HepG2 (cell line): ENCODE data around the gene NAA38. TPM values are rescaled to one million over a fixed set of nuclear protein-coding genes. Genes with fewer than 3 reads are reported as not detected.

ENCODE experiments used
- ATAC-seq: fragments of 200-7000 bp; cut with Tn5 transposase; 3 replicates; pipeline ENCODE4 v1.9.1; 2020; ENCODE audit warnings: mild to moderate bottlenecking, moderate library complexity
- BruUV-seq: library from RNA; stranded (reverse); fragments of 400-500 nt; replicated peaks from 2 replicates; lab custom pipeline; 2021; lab: Mats Ljungman, UMichigan
- CTCF ChIA-PET: fragments of 300-600 bp; formaldehyde crosslinking; extraction: SDS; loops from one replicate; lab custom pipeline; 2021; ENCODE audit warnings: low total read pairs, inconsistent platforms, low intra/inter-chr PET ratio; lab: Yijun Ruan, JAX
- POLR2A ChIA-PET: fragments of 350-600 bp; sonication (Branson Sonifier 250); formaldehyde crosslinking; loops from one replicate; lab custom pipeline; 2020; ENCODE audit warnings: antibody characterized with exemption, inconsistent platforms; lab: Yijun Ruan, JAX
- DNase-seq: peaks from one replicate; pipeline ENCODE4 v3.0.0-alpha.2; 2015; ENCODE audit warnings: low spot score
- FAIRE-seq: peaks from 3 replicates; lab custom pipeline; 2011; peaks lifted over from hg19 to GRCh38; lab: Jason Lieb, UNC
- H2AFZ ChIP-seq: one replicate; pipeline ENCODE4 v1.6.1; 2011; ENCODE audit warnings: low read length, inconsistent platforms
- H3K27ac ChIP-seq: fragments of 300-600 bp; 3 replicates; pipeline ENCODE4 v1.8.0; 2011; ENCODE audit warnings: mixed run types, mild to moderate bottlenecking, mixed read lengths, low read length, inconsistent platforms; ENCODE audit not compliant: insufficient read depth; ENCODE audit errors: extremely low read length
- H3K27me3 ChIP-seq, 2 experiments: fragments of 200-600 bp in 1 of 2; 2 replicates in 1 of 2; 3 replicates in 1 of 2; pipeline versions ENCODE4 v1.6.0 to v1.8.0; 2011; ENCODE audit warnings: low read length in 2 of 2, mild to moderate bottlenecking in 2 of 2, moderate library complexity in 2 of 2, inconsistent platforms in 1 of 2; ENCODE audit not compliant: insufficient read depth in 2 of 2, control insufficient read depth in 1 of 2
- H3K36me3 ChIP-seq, 2 experiments: fragments of 200-600 bp in 1 of 2; replicated peaks in 1 of 2; 2 replicates in 1 of 2; 3 replicates in 1 of 2; pipeline versions ENCODE4 v1.5.1 to v1.8.0; 2011; ENCODE audit warnings: low read length in 2 of 2, inconsistent platforms in 1 of 2; ENCODE audit not compliant: insufficient read depth in 2 of 2, control insufficient read depth in 1 of 2
- H3K4me1 ChIP-seq: 2 replicates; pipeline ENCODE4 v1.5.1; 2012; ENCODE audit warnings: low read length, inconsistent platforms; ENCODE audit not compliant: insufficient read depth
- H3K4me2 ChIP-seq: 2 replicates; pipeline ENCODE4 v1.6.0; 2011; ENCODE audit warnings: low read depth, low read length, inconsistent platforms
- H3K4me3 ChIP-seq, 3 experiments: fragments of 200-600 bp in 1 of 3; sonication (generic), shearing (Covaris generic) in 1 of 3; replicated peaks in 1 of 3; 2 replicates each; pipeline ENCODE4 v1.5.1; 2011 to 2016; ENCODE audit warnings: low read length in 3 of 3, inconsistent platforms in 2 of 3, low read depth in 2 of 3, mild to moderate bottlenecking in 2 of 3, control low read depth in 1 of 3, mixed read lengths in 1 of 3; ENCODE audit not compliant: insufficient read depth in 1 of 3
- H3K79me2 ChIP-seq: one replicate; pipeline ENCODE4 v1.6.1; 2011; ENCODE audit warnings: low read length, inconsistent platforms; ENCODE audit not compliant: insufficient read depth
- H3K9ac ChIP-seq: 2 replicates; pipeline ENCODE4 v1.6.0; 2011; ENCODE audit warnings: mild to moderate bottlenecking, low read depth, low read length, inconsistent platforms; ENCODE audit not compliant: insufficient read depth
- H3K9me3 ChIP-seq: 2 replicates; pipeline ENCODE4 v1.5.1; 2012; ENCODE audit warnings: mild to moderate bottlenecking, low read length
- H4K20me1 ChIP-seq: 2 replicates; pipeline ENCODE4 v1.6.0; 2011; ENCODE audit warnings: inconsistent platforms, mild to moderate bottlenecking, low read length, moderate library complexity; ENCODE audit not compliant: insufficient read depth
- ZNF33B ChIP-seq: sonication (generic); formaldehyde crosslinking; IDR thresholded peaks from 2 replicates; pipeline ENCODE4 v1.5.1; 2020; ENCODE audit warnings: mild to moderate bottlenecking, missing genetic modification reagents
- ZNF543 ChIP-seq: sonication (generic); formaldehyde crosslinking; IDR thresholded peaks from 2 replicates; pipeline ENCODE4 v1.4.0; 2020; ENCODE audit warnings: mild to moderate bottlenecking, missing genetic modification reagents
- ZNF564 ChIP-seq: sonication (generic); formaldehyde crosslinking; IDR thresholded peaks from 2 replicates; pipeline ENCODE4 v1.8.1; 2023; ENCODE audit warnings: mild to moderate bottlenecking, missing genetic modification reagents
- WGBS: methylation state at CpG from one replicate; pipeline ENCODE4 v1.1.6; 2017; ENCODE audit warnings: low lambda C conversion rate; 5-methylcytosine and 5-hydroxymethylcytosine counted together
- in situ Hi-C: cut with HindIII; loops from 2 replicates; pipeline ENCODE4 v1.10.0; 2017; ENCODE audit warnings: low pct_unique_long_range_greater_than_20kb; ENCODE audit not compliant: extremely low pct_ligation_motif_present
- intact Hi-C: fragments of 100-400 bp; cut with micrococcal nuclease; formaldehyde crosslinking; loops from one replicate; pipeline ENCODE4 v1.10.0; 2022; ENCODE audit not compliant: unreplicated experiment
- polyA plus RNA-seq, 8 experiments: library from polyadenylated mRNA; depleted of rRNA in 3 of 8; stranded (reverse) in 7 of 8; unstranded in 1 of 8; fragments of >200 nt; fragmentation: Illumina TruSeq in 4 of 8; extraction: Trizol in 4 of 8; gene quantifications; 2 replicates each; pipeline versions ENCODE4 v1.2.1 to v1.2.3, GENCODE V29; 2011 to 2016; ENCODE audit warnings: low read depth in 4 of 8, missing spikeins in 1 of 8, mixed read lengths in 1 of 8; ENCODE audit not compliant: insufficient read depth in 1 of 8
- total RNA-seq, 5 experiments: library from RNA; depleted of rRNA; stranded (reverse); fragments of >200 nt; fragmentation: Illumina TruSeq; extraction: Trizol; gene quantifications; 2 replicates each; pipeline ENCODE4 v1.2.3, GENCODE V29; 2016; ENCODE audit warnings: low read depth in 1 of 5
- TF ChIP-seq, protein P1 (sequence below): sonication (generic); formaldehyde crosslinking; IDR thresholded peaks from 2 replicates; pipeline ENCODE4 v1.4.0; 2020; ENCODE audit warnings: missing genetic modification reagents
- TF ChIP-seq, protein P2 (sequence below): sonication (generic); formaldehyde crosslinking; IDR thresholded peaks from 2 replicates; pipeline ENCODE4 v1.4.0; 2020; ENCODE audit warnings: missing genetic modification reagents, borderline replicate concordance
- TF ChIP-seq, protein P3 (sequence below): sonication (generic); formaldehyde crosslinking; IDR thresholded peaks from 2 replicates; pipeline ENCODE4 v1.5.0; 2020; ENCODE audit warnings: mild to moderate bottlenecking, missing genetic modification reagents, borderline replicate concordance

The NAA38 gene
- total and polyA plus RNA-seq, 2 of the 13 experiments (the other 11 are each of a cell fraction or from before 2014, with no cell fraction given): 46.9 to 91.6 TPM

DNA sequence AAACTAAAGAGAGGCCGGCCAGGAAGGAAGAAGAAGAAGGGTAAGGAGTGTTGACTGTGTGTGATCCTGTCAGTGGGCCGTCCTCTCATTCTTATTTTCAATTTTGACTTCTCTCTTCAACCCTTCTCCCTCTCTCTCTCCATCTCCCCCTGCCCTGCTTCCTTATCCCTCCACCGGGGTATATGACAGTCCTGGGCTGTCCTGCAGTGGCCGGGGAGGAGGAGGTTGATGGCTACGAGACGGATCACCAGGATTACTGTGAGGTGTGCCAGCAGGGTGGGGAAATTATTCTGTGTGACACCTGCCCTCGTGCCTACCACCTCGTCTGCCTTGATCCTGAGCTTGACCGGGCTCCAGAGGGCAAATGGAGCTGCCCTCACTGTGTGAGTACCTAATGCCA lies 36.9 kb upstream of the NAA38 start:
- Histone ChIP-seq H3K36me3 (peaks cover 0 to 2% of the 10 kb centered on the region in 2 experiments; a peak in 1 of 5 replicates), H3K9me3 (no peaks in the 10 kb centered on the region), H3K4me2 (no peak overlapping the region), H3K27me3 (no peaks in the 10 kb centered on the region), H3K79me2 (no peaks in the 10 kb centered on the region), H3K4me1 (peaks cover 22% of the 10 kb centered on the region), H3K27ac (no peak overlapping the region), H4K20me1 (no peaks in the 10 kb centered on the region), H2AFZ (no peak overlapping the region), H3K9ac (no peak overlapping the region), H3K4me3 (no peak overlapping the region)
- intact Hi-C loops: no loop called here
- no peak for TF ChIP-seq ZNF33B
- TF ChIP-seq, protein P1, sequence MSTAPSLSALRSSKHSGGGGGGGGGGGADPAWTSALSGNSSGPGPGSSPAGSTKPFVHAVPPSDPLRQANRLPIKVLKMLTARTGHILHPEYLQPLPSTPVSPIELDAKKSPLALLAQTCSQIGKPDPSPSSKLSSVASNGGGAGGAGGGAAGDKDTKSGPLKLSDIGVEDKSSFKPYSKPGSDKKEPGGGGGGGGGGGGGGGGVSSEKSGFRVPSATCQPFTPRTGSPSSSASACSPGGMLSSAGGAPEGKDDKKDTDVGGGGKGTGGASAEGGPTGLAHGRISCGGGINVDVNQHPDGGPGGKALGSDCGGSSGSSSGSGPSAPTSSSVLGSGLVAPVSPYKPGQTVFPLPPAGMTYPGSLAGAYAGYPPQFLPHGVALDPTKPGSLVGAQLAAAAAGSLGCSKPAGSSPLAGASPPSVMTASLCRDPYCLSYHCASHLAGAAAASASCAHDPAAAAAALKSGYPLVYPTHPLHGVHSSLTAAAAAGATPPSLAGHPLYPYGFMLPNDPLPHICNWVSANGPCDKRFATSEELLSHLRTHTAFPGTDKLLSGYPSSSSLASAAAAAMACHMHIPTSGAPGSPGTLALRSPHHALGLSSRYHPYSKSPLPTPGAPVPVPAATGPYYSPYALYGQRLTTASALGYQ: no peak
- in situ Hi-C loops: no loop called here
- DNase-seq (no peak), ATAC-seq (no peak), FAIRE-seq (no peak)
- POLR2A ChIA-PET: no interaction called here
- BruUV-seq: no TSS peak
- 81% methylated on average over 8 of the region's 9 CpGs for WGBS
- CTCF ChIA-PET: no interaction called here

DNA sequence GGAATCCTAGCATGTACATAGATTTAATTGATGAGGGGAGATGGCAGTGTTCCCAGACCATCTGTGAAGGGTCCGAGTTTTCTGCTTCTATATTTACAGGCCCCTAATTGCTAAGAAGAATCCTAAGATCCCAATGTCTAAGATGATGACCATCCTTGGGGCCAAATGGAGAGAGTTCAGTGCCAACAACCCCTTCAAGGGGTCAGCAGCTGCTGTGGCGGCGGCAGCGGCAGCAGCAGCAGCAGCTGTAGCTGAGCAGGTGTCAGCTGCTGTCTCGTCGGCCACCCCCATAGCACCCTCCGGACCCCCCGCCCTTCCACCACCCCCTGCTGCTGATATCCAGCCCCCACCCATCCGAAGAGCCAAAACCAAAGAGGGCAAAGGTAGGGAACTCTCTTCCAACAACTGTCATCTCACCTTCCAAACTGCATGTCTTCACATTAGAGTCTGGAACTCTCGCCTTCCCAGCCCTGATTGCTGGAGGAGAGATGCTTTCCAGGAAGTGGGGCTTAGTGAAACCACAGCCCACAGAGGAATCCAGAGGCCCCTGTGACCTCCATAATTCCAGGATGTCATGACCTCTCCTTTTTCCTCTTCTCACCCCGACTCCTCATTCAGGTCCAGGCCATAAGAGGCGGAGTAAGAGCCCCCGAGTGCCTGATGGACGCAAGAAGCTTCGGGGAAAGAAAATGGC lies 36.0 kb upstream of the NAA38 start:
- H3K9me3 ChIP-seq: no peaks in the 10 kb centered on the region
- ChIA-PET POLR2A (no interaction called here), CTCF (no interaction called here)
- no peaks in the 10 kb centered on the region for H3K79me2 ChIP-seq
- no peak overlapping the region for H3K4me3 ChIP-seq
- FAIRE-seq (no peak), DNase-seq (no peak), ATAC-seq (no peak)
- H3K27ac ChIP-seq: no peak overlapping the region
- H4K20me1 ChIP-seq: no peaks in the 10 kb centered on the region
- 91% methylated on average over 14 of the region's 15 CpGs for WGBS
- no peaks in the 10 kb centered on the region for H3K27me3 ChIP-seq
- no peak overlapping the region for H3K9ac ChIP-seq
- BruUV-seq: no TSS peak
- in situ Hi-C loops (no loop called here), intact Hi-C loops (no loop called here)
- H3K4me1 ChIP-seq: peaks cover 31% of the 10 kb centered on the region
- H3K4me2 ChIP-seq: no peak overlapping the region
- H3K36me3 ChIP-seq: peaks cover 0 to 2% of the 10 kb centered on the region in 2 experiments; a peak in 1 of 5 replicates
- H2AFZ ChIP-seq: no peak overlapping the region
- TF ChIP-seq ZNF564 (CRISPR knock-in tag) (no peak), ZNF543 (CRISPR knock-in tag) (no peak)
- TF ChIP-seq, protein P2, sequence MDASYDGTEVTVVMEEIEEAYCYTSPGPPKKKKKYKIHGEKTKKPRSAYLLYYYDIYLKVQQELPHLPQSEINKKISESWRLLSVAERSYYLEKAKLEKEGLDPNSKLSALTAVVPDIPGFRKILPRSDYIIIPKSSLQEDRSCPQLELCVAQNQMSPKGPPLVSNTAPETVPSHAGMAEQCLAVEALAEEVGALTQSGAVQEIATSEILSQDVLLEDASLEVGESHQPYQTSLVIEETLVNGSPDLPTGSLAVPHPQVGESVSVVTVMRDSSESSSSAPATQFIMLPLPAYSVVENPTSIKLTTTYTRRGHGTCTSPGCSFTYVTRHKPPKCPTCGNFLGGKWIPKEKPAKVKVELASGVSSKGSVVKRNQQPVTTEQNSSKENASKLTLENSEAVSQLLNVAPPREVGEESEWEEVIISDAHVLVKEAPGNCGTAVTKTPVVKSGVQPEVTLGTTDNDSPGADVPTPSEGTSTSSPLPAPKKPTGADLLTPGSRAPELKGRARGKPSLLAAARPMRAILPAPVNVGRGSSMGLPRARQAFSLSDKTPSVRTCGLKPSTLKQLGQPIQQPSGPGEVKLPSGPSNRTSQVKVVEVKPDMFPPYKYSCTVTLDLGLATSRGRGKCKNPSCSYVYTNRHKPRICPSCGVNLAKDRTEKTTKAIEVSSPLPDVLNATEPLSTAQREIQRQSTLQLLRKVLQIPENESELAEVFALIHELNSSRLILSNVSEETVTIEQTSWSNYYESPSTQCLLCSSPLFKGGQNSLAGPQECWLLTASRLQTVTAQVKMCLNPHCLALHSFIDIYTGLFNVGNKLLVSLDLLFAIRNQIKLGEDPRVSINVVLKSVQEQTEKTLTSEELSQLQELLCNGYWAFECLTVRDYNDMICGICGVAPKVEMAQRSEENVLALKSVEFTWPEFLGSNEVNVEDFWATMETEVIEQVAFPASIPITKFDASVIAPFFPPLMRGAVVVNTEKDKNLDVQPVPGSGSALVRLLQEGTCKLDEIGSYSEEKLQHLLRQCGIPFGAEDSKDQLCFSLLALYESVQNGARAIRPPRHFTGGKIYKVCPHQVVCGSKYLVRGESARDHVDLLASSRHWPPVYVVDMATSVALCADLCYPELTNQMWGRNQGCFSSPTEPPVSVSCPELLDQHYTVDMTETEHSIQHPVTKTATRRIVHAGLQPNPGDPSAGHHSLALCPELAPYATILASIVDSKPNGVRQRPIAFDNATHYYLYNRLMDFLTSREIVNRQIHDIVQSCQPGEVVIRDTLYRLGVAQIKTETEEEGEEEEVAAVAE (CRISPR knock-in tag): no peak
- TF ChIP-seq, protein P3, sequence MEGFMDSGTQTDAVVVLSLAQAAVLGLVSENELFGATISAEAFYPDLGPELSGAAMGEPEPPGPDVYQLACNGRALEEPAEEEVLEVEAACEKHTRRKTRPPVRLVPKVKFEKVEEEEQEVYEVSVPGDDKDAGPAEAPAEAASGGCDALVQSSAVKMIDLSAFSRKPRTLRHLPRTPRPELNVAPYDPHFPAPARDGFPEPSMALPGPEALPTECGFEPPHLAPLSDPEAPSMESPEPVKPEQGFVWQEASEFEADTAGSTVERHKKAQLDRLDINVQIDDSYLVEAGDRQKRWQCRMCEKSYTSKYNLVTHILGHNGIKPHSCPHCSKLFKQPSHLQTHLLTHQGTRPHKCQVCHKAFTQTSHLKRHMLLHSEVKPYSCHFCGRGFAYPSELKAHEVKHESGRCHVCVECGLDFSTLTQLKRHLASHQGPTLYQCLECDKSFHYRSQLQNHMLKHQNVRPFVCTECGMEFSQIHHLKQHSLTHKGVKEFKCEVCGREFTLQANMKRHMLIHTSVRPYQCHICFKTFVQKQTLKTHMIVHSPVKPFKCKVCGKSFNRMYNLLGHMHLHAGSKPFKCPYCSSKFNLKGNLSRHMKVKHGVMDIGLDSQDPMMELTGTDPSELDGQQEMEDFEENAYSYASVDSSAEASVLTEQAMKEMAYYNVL (CRISPR knock-in tag): no peak
